ENCODE results near the gene TSPEAR.

GRCh38 chr21:44542716-44543115 is 168.7 kb downstream of the TSPEAR start:
- TF ChIP-seq POLR2A (IDR thresholded peaks at IDR 0.05) (no peak), CTCF (IDR thresholded peaks at IDR 0.05) (no peak)

Measured in testis (tissue), 2 donors.